Measurements from ENCODE around the gene REG3A. TPM values are rescaled to one million over a fixed set of nuclear protein-coding genes. Genes with fewer than 3 reads are reported as not detected.

Gene REG3A
- not detected for polyA plus RNA-seq (2013, experiment 1 of 4)
- polyA plus RNA-seq (2013, experiment 2 of 4) = not detected
- polyA plus RNA-seq (2013, experiment 3 of 4) = not detected
- polyA plus RNA-seq (2013, experiment 4 of 4) = not detected

DNA sequence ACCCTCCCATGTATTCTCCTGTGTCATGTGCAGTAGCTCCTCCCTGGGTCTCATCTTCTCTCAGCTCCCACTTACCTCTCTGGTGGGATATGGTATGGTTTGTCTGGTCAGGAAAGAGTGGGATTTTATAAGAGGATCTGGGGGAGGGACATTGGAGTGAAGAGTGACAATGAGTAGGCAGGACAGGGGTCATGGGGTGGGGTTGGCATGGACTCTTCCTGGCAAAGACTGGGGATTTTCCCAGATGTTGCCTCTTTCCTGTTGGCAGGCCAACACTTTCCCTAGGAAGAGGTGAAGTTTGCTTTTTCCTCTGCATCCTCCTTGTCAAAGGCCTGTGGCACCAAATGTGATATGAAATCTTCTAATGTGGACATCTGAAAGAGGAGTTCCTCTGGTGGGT is at the start of gene REG3A:
REG3A (minus strand) TSS at position 101 of the 400 bp plus-strand sequence. CDS start 348 bp downstream, outside the sequence.
- Histone ChIP-seq H3K36me3 (ENCODE audit: control insufficient read depth, insufficient read depth, low read length) (no peaks in the 10 kb centered on the region), H3K4me3 (ENCODE audit: insufficient read depth, low read depth, low read length) (no peak within 1 kb of the TSS), H3K9me3 (ENCODE audit: control insufficient read depth, low read length) (no peaks in the 10 kb centered on the region), H3K4me1 (ENCODE audit: control insufficient read depth, insufficient read depth, low read length) (no peaks in the 10 kb centered on the region), H3K27me3 (ENCODE audit: control insufficient read depth, insufficient read depth, low read length, poor library complexity, severe bottlenecking) (no peaks in the 10 kb centered on the region), H3K27ac (ENCODE audit: insufficient read depth, low read depth, low read length, poor library complexity, severe bottlenecking) (no peak within 1 kb of the TSS)

DNA sequence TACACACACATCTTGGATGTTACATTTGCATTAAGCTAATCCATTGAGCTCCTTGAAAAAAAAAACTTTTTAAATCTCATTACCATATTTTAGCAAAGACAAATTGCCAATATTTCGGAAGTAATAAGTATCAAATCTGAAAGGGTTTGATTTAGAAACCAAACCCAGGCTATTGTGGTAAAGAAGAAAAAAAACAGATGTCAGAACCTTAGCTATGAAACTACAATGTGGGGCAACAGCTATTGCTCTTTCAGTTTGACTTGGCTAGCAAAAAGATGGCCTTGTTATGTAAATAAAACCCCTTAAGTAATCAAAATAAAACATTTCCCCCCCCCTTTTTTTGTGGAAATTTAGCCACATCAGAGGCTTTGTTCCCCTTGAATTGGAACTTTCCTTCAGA is 41.2 kb upstream of the REG3A start:
- Histone ChIP-seq H3K27ac (ENCODE audit: insufficient read depth, low read depth, low read length, poor library complexity, severe bottlenecking) (no peak overlapping the region), H3K36me3 (ENCODE audit: control insufficient read depth, insufficient read depth, low read length) (no peaks in the 10 kb centered on the region), H3K9me3 (ENCODE audit: control insufficient read depth, low read length) (no peaks in the 10 kb centered on the region), H3K27me3 (ENCODE audit: control insufficient read depth, insufficient read depth, low read length, poor library complexity, severe bottlenecking) (no peaks in the 10 kb centered on the region), H3K4me3 (ENCODE audit: insufficient read depth, low read depth, low read length) (no peak overlapping the region), H3K4me1 (ENCODE audit: control insufficient read depth, insufficient read depth, low read length) (no peaks in the 10 kb centered on the region)
- 73 to 82% methylated on average over 1 of the region's 1 CpG for WGBS, 2 experiments

GRCh38 chr2:79191816-79192215 is 32.3 kb upstream of the REG3A start:
- H3K27ac ChIP-seq (ENCODE audit: insufficient read depth, low read depth, low read length, poor library complexity, severe bottlenecking) = no peak overlapping the region
- no peaks in the 10 kb centered on the region for H3K36me3 ChIP-seq (ENCODE audit: control insufficient read depth, insufficient read depth, low read length)
- H3K27me3 ChIP-seq (ENCODE audit: control insufficient read depth, insufficient read depth, low read length, poor library complexity, severe bottlenecking) = no peaks in the 10 kb centered on the region
- H3K4me3 ChIP-seq (ENCODE audit: insufficient read depth, low read depth, low read length) = no peak overlapping the region
- peaks cover 32% of the 10 kb centered on the region for H3K4me1 ChIP-seq (ENCODE audit: control insufficient read depth, insufficient read depth, low read length)
- 92 to 94% methylated on average over 7 of the region's 7 CpGs for WGBS, 2 experiments
- H3K9me3 ChIP-seq (ENCODE audit: control insufficient read depth, low read length) = no peaks in the 10 kb centered on the region

- Histone ChIP-seq H3K4me3 (ENCODE audit: insufficient read depth, low read depth, low read length) (no peak overlapping the region), H3K36me3 (ENCODE audit: control insufficient read depth, insufficient read depth, low read length) (no peaks in the 10 kb centered on the region), H3K27ac (ENCODE audit: insufficient read depth, low read depth, low read length, poor library complexity, severe bottlenecking) (no peak overlapping the region), H3K27me3 (ENCODE audit: control insufficient read depth, insufficient read depth, low read length, poor library complexity, severe bottlenecking) (no peaks in the 10 kb centered on the region), H3K9me3 (ENCODE audit: control insufficient read depth, low read length) (no peaks in the 10 kb centered on the region), H3K4me1 (ENCODE audit: control insufficient read depth, insufficient read depth, low read length) (peaks cover 32% of the 10 kb centered on the region)
- WGBS, 2 experiments = 95 to 100% methylated on average over 1 of the region's 1 CpG
These were observed 31.5 kb upstream of the REG3A start for GRCh38 chr2:79191081-79191480.

GRCh38 chr2:79189465-79189864 is 29.9 kb upstream of the REG3A start:
- Histone ChIP-seq H3K9me3 (ENCODE audit: control insufficient read depth, low read length) (no peaks in the 10 kb centered on the region), H3K27me3 (ENCODE audit: control insufficient read depth, insufficient read depth, low read length, poor library complexity, severe bottlenecking) (no peaks in the 10 kb centered on the region), H3K4me3 (ENCODE audit: insufficient read depth, low read depth, low read length) (no peak overlapping the region), H3K36me3 (ENCODE audit: control insufficient read depth, insufficient read depth, low read length) (no peaks in the 10 kb centered on the region), H3K27ac (ENCODE audit: insufficient read depth, low read depth, low read length, poor library complexity, severe bottlenecking) (no peak overlapping the region), H3K4me1 (ENCODE audit: control insufficient read depth, insufficient read depth, low read length) (peaks cover 29% of the 10 kb centered on the region)
- 24 to 38% methylated on average over 2 to 3 of the region's 3 CpGs for WGBS, 2 experiments

DNA sequence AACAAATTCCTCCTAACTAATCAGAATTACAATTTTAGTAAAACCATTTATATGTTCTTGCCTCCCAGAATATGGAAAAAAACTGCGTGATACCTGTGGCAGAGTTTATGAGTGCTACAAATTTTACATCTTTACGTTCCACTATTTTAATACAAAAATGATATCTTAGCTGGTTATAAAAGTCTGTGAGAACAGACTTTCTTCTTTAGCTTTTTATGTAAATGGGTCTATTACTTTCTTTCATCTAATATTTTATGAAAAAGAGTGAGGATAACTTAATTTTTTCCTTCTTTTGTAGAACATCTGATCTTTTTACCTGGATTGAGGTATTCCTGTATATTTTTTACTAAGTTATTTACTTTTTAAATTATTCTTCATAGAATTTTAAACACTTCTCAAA is 22.1 kb upstream of the REG3A start:
- H3K4me1 ChIP-seq (ENCODE audit: control insufficient read depth, insufficient read depth, low read length) = peaks cover 7% of the 10 kb centered on the region
- H3K36me3 ChIP-seq (ENCODE audit: control insufficient read depth, insufficient read depth, low read length) = no peaks in the 10 kb centered on the region
- WGBS, 2 experiments = 88 to 100% methylated on average over 1 to 2 of the region's 2 CpGs
- no peak overlapping the region for H3K27ac ChIP-seq (ENCODE audit: insufficient read depth, low read depth, low read length, poor library complexity, severe bottlenecking)
- H3K9me3 ChIP-seq (ENCODE audit: control insufficient read depth, low read length) = no peaks in the 10 kb centered on the region
- H3K4me3 ChIP-seq (ENCODE audit: insufficient read depth, low read depth, low read length) = no peak overlapping the region
- no peaks in the 10 kb centered on the region for H3K27me3 ChIP-seq (ENCODE audit: control insufficient read depth, insufficient read depth, low read length, poor library complexity, severe bottlenecking)

- Histone ChIP-seq H3K36me3 (ENCODE audit: control insufficient read depth, insufficient read depth, low read length) (no peaks in the 10 kb centered on the region), H3K9me3 (ENCODE audit: control insufficient read depth, low read length) (no peaks in the 10 kb centered on the region), H3K4me1 (ENCODE audit: control insufficient read depth, insufficient read depth, low read length) (peaks cover 7% of the 10 kb centered on the region), H3K27ac (ENCODE audit: insufficient read depth, low read depth, low read length, poor library complexity, severe bottlenecking) (no peak overlapping the region), H3K4me3 (ENCODE audit: insufficient read depth, low read depth, low read length) (no peak overlapping the region), H3K27me3 (ENCODE audit: control insufficient read depth, insufficient read depth, low read length, poor library complexity, severe bottlenecking) (no peaks in the 10 kb centered on the region)
- 89 to 98% methylated on average over 2 of the region's 2 CpGs for WGBS, 2 experiments
These were observed 20.5 kb upstream of the REG3A start for GRCh38 chr2:79180092-79180491.

- no peaks in the 10 kb centered on the region for H3K27me3 ChIP-seq (ENCODE audit: control insufficient read depth, insufficient read depth, low read length, poor library complexity, severe bottlenecking)
- H3K27ac ChIP-seq (ENCODE audit: insufficient read depth, low read depth, low read length, poor library complexity, severe bottlenecking) = no peak overlapping the region
- H3K9me3 ChIP-seq (ENCODE audit: control insufficient read depth, low read length) = no peaks in the 10 kb centered on the region
- H3K4me3 ChIP-seq (ENCODE audit: insufficient read depth, low read depth, low read length) = no peak overlapping the region
- no peaks in the 10 kb centered on the region for H3K36me3 ChIP-seq (ENCODE audit: control insufficient read depth, insufficient read depth, low read length)
- 76 to 88% methylated on average over 4 of the region's 4 CpGs for WGBS, 2 experiments
- H3K4me1 ChIP-seq (ENCODE audit: control insufficient read depth, insufficient read depth, low read length) = peaks cover 7% of the 10 kb centered on the region
These were observed 19.5 kb upstream of the REG3A start for GRCh38 chr2:79179036-79179435.

GRCh38 chr2:79178076-79178674 is 18.6 kb upstream of the REG3A start:
- no peak overlapping the region for H3K27ac ChIP-seq (ENCODE audit: insufficient read depth, low read depth, low read length, poor library complexity, severe bottlenecking)
- no peaks in the 10 kb centered on the region for H3K9me3 ChIP-seq (ENCODE audit: control insufficient read depth, low read length)
- H3K27me3 ChIP-seq (ENCODE audit: control insufficient read depth, insufficient read depth, low read length, poor library complexity, severe bottlenecking) = no peaks in the 10 kb centered on the region
- WGBS, 2 experiments = 83 to 96% methylated on average over 6 of the region's 6 CpGs
- no peaks in the 10 kb centered on the region for H3K36me3 ChIP-seq (ENCODE audit: control insufficient read depth, insufficient read depth, low read length)
- H3K4me3 ChIP-seq (ENCODE audit: insufficient read depth, low read depth, low read length) = no peak overlapping the region
- H3K4me1 ChIP-seq (ENCODE audit: control insufficient read depth, insufficient read depth, low read length) = peaks cover 7% of the 10 kb centered on the region

GRCh38 chr2:79171348-79171958 is 11.9 kb upstream of the REG3A start:
- no peak overlapping the region for H3K27ac ChIP-seq (ENCODE audit: insufficient read depth, low read depth, low read length, poor library complexity, severe bottlenecking)
- H3K4me3 ChIP-seq (ENCODE audit: insufficient read depth, low read depth, low read length) = no peak overlapping the region
- WGBS, 2 experiments = 98 to 100% methylated on average over 2 of the region's 2 CpGs
- no peaks in the 10 kb centered on the region for H3K36me3 ChIP-seq (ENCODE audit: control insufficient read depth, insufficient read depth, low read length)
- H3K9me3 ChIP-seq (ENCODE audit: control insufficient read depth, low read length) = no peaks in the 10 kb centered on the region
- H3K4me1 ChIP-seq (ENCODE audit: control insufficient read depth, insufficient read depth, low read length) = no peaks in the 10 kb centered on the region
- H3K27me3 ChIP-seq (ENCODE audit: control insufficient read depth, insufficient read depth, low read length, poor library complexity, severe bottlenecking) = no peaks in the 10 kb centered on the region
